HG02623 (cell line): Measurements from ENCODE around the gene CNN3.

Source experiments
- ATAC-seq: cut with Tn5 transposase; IDR thresholded peaks from one replicate; pipeline ENCODE4 v1.9.1; 2021; ENCODE audit warnings: moderate library complexity; ENCODE audit not compliant: unreplicated experiment

CNN3 gene

DNA sequence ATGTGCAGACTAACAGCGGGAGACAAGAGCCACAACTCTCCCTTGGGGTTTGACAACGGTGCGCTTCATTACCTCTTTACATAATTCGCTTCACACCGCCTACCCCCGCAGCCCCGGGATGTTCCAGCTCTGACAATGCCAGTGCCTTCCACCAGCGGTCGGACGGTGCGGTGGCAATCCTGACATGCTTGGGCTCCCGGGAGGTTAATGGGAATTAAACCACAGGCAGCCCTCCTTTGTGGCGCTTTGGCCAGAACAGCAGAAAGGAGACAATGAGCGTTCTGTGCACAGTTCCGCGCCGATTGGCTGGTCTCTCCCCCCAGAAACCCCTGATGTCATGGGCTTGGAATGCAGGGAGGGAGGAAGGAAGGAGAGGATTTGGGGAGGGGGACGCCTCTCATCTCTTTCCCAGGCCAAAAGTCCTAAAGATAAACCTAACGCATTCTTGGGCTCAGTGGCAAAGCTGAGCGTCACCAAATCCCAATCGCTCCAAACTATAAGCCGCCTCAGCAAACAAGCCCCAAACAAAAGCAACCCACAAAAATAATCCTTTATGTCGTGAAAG lies 1.3 kb downstream of the CNN3 start:
- ATAC-seq: no peak

DNA sequence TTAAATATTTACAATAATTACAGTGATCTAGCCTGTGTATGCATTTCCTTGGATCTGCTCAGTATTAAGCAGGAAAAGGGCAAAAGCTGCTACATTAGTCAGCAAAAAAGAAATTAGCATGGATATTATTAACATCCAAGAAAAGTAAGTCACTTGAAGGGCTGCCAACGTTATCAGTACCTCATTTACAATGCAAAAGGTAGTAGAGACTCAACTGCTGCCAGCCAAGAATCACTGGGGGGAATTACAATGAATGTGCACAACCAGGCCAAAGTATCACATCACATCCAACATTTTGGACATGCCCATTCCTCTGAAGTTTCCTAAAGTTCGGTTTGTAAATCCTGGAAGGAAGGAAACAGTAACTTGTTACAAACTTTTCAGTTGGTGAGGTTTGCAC lies 1.9 kb downstream of the CNN3 start:
- no peak for ATAC-seq

DNA sequence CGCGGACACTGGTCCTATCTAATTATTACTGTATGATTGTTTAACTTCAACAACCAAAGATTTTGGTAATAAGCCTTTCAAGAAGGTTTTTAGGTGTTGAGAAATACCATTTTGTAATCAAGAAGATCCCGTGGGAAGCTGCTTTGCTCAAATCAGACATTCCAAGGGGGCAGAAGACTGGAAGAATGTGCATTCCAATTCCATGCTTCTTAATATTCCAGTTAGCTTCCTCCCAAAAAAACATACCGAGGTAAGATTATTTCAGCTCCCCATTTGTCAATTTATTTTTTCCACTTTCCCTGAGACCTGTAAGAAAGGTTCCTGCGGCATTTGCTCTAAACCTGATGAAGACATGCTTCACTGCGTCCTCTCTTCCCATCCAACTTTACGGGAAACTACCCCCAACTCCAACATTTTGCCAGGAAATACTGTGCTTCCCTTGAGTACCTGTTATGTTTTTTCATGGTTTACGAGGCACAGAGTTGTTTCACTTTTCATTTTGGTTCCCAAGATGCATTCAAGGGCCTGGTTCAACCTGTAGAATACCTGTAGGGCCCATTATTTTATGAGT lies 4.1 kb downstream of the CNN3 start:
- no peak for ATAC-seq

DNA sequence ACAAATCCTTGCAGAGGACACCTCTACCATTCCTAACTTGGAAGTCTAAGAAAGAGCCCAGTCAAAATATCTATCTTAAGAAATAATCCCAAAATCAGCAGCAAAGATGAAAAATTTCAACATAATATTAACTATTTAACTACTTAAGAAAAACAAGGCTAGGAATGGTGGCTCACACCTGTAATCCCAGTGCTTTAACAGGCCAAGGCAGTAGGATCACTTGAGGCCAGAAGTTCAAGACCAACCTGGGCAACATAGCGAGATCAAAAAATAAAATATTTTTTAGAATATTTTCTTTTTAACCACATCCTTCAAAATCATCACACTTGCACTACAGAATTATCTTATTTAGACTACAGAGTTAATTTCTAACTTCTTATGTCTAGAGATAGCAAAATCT lies 4.9 kb downstream of the CNN3 start:
- no peak for ATAC-seq

DNA sequence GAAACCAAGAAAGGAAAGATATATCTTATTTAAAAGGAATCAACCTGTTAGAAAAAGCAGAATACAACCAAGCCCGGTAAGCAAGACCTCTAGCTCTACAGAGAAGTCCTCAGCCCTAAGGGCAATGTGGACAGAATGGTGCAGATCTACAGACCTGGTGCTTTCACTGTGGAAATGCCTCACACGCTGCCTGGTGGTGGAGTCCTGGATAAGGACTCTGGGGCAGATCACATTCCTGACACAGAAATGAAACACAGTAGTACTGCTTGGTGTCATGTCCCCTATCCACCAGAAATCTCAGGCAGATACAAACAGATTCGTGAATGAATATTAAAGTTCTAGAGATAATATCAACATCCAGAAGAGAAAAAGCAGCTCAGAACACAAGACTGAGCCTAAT lies 6.8 kb downstream of the CNN3 start:
- no peak for ATAC-seq

DNA sequence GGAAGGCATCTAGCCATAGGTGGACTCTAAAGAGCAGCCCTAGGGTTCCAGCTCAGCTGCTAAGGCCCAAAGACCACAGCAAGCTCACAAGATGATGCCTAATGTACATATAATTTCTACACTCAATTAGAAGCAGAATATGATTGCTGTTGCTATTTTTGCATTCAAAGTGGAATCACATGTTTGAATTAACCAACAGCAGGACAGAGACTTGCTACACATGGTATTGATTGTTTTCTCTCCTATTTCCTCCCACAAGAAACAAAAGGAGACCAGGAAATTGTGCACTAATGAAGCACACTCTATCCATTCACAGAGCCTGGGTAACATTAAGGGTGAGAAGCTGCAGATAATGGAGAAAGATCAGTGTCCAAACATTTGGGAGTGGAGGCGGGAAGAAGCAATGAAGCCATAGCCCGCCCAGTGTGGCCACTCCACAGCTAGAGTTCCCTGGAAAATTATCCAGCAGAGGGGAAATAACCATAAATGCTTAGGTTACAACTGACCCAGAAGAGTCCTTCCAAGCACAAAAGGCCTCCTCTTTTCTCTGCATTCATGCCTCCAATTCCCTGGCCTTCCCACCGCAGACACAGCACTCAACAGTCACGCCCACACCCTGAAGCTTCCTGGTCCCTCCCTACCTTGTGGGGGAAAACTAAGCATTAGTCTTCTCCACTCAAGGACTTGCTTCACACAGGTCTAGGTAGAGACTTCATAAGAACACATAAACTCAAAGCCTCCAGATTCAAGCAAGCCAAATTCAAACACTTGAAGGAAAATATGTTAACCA lies 7.5 kb downstream of the CNN3 start:
- ATAC-seq: no peak

DNA sequence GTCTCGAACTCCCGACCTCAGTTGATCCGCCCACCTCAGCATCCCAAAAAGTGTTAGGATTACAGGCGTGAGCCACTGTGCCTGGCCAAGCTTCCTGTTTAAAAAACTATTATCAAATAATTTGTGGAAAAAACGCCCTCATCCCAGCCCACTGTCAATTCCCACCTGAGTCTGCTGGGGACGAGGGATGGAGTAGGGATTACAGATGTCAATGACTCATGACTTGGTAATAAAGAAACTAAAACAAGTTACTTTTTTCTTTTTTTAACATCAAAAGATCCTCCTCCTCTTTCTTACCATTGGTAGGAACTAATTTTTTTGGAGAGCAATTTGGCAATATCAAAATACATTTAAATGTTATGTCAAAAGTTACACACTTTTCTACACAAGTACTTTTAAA lies 9.7 kb downstream of the CNN3 start:
- ATAC-seq: no peak

DNA sequence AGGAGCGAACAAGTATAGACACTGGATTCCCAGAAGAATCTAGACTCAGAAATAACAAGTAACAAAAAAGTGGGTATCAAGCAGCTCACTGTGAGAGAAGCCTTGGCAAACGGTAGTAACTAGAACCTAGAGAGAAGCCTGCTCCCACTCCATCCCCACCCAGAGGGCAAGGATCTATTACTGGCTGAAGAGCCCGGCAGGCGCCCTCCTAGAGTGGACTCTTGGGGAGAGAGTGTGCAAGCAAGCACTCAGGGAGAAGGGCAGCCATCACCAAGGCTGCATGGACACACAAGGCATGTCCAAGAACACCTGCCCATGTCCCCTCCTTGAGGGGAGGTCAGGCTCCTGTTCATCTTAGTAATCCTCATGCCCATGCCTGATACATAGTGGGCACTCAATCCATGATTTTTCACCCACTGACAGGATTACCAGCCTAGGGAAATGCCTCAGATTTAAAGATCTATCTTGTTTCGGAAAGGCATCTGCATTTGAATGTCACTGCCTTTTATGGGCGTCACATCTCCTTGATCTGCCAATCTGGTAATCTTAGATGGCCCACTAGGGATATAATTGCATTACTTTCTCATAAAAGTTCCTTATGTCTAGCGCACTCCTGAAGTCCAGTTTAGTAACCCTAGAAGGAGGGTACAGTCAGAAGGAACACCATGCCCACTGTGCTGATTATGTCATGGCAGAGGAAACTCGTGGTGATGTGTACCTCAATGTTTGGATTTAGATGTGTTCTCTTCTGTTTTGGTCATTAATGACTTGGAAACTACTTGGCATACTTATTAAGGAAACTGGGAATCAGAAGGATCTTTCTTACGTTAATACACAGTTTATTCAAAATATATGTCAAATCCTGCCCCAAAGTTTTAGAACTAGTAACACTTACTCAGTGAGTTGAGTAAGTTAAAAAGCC lies 14.4 kb downstream of the CNN3 start:
- ATAC-seq: no peak

DNA sequence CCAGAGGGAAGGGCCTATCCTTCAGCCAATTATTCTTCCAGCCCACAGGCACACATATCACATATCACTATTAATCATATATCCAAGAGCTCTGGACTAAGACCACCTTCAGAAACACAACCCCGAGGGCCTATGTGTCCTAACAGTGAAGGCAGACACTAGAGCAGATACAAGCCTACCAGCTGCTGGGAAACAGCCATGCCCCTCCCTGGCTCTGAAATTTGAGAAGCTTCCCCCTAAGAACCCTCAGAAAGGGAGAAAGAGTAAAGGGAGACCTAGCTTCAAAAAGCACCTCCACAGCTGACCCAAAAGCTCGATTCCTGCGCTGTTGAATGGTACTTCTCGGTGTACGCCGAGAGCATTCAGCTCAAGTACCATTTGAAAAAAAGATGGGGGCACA lies 17.4 kb downstream of the CNN3 start:
- ATAC-seq: no peak

DNA sequence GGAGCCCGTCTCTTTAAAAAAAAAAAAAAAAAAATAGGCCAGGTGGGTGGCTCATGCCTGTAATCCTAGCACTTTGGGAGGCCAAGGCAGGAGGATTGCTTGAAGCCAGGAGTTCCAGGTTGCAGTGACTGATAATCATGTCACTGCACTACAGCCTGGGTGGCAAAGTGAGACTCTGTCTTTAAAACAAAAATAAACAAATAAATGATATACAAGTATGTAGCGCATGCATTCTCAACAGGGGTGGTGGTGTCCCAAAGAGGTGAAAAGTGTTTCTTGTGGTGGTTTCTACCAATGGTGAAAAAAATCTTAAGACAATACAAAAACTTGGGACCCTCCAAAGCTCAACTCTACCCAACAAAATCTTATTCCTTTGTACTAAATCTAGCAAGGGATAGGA lies 17.9 kb downstream of the CNN3 start:
- ATAC-seq: no peak

DNA sequence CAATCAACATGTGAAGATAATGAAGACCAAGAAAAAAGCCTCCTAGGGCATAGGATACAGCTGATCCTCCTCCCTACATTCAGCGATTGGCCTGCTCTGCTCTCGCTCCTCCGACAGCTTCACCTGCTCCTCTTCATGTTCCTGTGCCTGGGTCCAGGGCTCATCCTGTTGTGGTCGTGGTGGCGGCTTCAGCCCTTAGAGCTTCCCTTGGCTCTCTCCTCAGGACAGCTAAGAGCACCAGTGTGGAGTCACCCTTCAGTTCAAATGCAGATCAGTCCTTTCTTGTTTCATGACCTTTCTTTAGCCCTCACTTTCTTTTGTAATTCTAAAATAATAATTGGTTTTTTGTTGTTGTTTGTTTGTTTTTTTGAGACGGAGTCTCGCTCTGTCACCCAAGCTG lies 18.7 kb downstream of the CNN3 start:
- ATAC-seq: no peak

DNA sequence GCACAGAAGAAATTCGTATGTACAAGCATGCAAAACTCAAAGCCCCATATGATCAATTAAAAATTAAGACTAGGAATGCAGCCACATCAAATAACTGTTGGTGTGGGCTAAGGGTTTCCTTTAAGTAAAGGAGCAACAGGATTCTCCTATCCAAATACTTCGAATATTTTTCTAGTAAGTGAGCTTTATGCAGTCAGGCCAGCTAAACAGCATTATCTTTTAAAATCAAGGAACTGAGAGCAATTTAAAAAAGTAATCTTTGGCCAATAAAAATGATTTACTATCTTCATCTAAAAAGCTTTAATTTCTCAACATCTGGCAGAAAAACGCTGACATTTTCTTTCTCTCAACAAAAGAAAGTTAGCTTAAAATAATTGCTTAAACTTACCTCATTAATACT lies 19.8 kb downstream of the CNN3 start:
- ATAC-seq: no peak

DNA sequence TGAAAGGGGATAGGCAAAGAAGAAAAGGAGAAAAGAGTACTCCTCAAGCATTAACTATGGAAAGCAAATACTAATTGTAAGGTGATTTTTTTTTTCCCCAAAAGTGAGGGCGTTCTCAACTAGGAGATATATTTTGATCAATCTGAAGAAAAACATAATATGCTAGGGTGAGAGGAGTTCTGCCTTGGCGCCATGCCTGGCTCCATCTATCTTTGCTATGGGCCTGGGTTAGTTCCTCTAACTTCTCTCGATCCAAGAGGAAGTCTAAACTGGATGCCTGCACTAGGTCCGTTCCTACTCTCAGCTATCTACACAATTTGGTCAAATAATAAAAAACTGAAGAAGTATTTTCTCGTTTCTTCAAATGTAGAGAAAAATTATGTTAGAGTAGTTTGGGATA lies 20.5 kb downstream of the CNN3 start:
- ATAC-seq: no peak

DNA sequence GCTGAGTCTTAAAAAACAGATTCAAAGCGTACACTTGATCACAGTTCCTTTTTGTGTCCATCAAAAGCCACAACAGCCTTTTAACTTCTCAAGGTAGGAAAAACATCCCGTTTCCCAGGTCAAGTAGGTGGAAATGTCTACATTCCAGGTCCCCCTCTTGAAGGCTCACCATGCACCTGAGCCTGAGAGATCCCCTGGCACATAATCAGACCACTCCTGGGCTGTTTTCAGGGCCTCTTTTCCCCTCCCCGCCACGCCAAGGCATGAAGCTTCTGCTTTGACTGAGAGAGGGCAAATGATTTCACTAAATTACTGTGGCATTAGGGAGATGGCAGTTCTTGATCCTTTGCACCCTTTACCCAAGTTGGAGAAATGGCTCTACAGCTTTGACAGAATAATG lies 21.7 kb downstream of the CNN3 start:
- no peak for ATAC-seq

DNA sequence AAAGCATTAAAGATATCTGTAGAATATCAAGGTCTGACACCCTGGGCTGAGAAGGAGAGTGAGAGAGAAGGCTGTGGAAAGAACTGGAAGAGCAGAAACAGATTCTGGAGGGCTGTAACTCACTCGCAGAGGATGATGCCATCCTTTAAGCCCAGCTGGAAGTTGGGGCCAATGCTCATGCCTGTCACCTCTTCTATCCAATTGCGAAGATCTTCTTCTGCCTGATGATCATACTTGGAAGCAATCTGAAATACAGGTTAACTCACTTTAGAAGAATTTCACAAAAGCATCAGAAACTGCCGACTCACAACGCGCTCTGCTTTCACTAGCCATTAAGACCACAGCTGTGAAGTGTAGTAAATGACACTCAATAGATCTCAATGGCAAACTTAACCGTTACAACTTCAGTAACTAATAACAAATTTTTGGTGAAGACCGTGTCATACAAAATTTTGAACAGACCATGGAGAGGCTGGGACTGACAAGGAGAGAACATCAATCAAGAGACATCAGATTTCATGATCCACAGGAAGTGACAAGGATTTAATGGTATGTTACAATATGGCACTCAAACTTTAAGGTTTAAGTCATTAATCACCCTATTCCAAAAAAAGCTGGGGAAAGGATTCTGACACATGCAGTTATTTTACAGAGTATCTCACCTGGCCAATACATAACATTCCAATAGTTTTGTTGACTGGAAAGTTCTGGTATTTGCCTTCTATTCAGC lies 23.5 kb downstream of the CNN3 start:
- no peak for ATAC-seq

DNA sequence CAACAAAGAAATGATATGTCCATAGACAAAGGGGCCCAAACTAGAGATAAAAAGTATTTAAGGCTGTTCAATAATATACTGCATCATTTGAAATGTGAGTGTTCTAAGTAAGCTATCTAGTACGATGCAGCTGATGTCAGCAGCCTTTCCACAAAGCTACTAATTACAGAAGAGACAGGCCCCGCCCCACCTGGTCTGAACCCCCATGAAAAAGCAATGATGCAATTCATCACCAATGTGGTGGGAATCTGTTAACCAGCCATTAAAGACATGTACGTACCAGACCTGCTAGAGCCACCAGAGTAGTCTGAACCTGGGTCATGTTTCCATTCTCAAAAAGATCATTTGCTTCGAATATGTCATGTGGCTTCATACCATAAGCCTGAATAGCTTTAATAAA lies 25.1 kb downstream of the CNN3 start:
- no peak for ATAC-seq

DNA sequence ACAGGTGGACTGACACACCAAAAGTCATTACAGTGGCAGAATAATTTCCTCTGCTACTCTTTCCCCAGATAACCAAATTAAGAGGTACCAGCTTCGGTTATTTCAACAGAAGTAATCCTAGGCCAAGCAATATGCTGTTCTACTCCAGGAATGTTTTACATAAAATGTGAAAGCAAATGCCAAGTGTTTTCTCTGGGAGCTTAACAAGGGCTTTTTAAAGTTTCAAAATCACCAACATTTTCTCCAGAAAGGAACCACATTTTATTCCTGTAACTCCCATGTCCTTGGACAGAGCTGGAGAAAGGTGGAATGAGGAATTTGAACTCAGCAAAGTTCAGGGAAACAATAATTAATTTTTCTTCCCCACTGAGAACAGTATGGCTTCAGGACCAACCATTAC lies 27.2 kb downstream of the CNN3 start:
- ATAC-seq: no peak

DNA sequence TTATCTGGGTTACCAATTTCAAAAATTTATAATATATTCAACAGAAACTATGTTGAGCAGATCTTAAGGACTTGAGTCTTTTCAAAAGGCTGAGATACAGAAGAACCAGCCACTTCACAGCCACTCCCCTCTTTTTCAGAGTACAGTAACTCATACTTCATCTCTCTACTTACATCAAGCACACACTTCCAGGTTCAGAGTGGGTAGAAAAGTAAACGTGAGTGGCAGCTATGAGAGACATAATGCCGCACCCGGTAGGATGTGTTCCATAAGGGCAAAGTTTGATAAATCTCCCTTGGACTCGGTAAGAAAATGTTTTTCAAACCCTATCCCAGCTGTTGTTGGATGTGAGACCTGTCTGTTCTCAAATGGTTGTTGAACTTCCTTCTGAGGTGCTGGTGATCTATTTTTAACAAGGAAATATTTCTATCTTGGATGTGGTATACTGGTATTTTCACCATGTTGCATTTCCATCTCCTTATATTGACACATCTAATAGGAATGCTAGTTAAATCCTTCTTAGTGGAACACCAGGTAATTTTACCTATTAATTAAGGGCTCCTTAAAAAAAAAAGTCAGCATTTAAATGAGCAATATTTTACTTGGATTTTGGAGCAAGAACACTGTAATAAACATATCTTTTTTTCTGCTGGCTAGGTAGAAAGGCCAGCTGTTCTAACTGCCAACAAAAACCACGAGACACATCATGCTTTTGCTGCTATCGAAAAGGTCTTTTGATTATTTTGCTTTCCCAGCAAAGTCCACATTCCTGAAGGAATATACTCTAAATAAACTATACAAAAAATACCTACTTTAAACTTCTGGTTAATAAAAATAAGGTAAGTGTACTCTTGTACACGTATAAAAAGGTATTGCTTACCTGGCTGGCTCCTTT lies 28.2 kb downstream of the CNN3 start:
- no peak for ATAC-seq

DNA sequence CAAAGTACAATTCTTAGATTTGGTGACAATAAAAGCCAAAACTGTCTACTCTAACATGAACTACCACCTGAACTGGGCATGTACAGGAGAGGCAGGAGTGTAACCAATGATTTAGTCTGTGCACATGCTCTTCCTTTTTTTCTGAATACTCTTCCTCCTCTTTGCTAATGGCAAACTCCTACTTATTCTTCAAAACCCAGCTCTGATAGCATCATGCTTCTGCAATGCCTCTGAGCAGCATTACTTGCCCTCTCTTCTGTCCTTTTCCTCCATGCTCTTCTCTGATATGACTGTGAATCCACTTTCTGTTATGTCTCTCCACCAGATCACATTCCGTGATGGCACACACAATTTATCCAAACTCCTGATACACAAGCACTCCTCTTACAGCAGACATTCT lies 31.4 kb downstream of the CNN3 start:
- ATAC-seq: no peak

DNA sequence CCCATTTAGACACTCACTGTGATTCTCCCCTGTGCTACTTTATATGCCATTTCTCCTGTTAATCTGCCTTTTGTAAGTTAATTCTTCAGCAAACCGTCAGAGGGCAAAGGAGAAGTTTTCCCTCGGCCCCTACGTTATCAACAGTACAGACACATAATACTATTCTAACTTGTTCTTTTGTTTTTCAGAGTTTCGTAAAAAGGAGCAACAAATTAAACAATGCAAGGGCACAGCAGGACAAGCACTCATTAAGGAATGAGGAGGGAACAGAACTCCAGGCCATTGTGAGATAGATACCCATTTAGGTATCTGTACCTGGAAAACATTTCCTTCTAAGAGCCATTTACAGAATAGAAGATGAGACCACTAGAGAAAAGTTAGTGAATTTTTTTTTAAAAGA lies 32.3 kb downstream of the CNN3 start:
- ATAC-seq: no peak
